NCI-H82 treated with DMSO at 0.1 percent for 48 hours (cell line): ENCODE results near the gene NETO1.

Source experiments
- DNase-seq: peaks from one replicate; lab custom pipeline; 2025; ENCODE audit not compliant: unreplicated experiment; lab: John Stamatoyannopoulos, UW

NETO1 gene, protein sequence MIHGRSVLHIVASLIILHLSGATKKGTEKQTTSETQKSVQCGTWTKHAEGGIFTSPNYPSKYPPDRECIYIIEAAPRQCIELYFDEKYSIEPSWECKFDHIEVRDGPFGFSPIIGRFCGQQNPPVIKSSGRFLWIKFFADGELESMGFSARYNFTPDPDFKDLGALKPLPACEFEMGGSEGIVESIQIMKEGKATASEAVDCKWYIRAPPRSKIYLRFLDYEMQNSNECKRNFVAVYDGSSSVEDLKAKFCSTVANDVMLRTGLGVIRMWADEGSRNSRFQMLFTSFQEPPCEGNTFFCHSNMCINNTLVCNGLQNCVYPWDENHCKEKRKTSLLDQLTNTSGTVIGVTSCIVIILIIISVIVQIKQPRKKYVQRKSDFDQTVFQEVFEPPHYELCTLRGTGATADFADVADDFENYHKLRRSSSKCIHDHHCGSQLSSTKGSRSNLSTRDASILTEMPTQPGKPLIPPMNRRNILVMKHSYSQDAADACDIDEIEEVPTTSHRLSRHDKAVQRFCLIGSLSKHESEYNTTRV

DNA sequence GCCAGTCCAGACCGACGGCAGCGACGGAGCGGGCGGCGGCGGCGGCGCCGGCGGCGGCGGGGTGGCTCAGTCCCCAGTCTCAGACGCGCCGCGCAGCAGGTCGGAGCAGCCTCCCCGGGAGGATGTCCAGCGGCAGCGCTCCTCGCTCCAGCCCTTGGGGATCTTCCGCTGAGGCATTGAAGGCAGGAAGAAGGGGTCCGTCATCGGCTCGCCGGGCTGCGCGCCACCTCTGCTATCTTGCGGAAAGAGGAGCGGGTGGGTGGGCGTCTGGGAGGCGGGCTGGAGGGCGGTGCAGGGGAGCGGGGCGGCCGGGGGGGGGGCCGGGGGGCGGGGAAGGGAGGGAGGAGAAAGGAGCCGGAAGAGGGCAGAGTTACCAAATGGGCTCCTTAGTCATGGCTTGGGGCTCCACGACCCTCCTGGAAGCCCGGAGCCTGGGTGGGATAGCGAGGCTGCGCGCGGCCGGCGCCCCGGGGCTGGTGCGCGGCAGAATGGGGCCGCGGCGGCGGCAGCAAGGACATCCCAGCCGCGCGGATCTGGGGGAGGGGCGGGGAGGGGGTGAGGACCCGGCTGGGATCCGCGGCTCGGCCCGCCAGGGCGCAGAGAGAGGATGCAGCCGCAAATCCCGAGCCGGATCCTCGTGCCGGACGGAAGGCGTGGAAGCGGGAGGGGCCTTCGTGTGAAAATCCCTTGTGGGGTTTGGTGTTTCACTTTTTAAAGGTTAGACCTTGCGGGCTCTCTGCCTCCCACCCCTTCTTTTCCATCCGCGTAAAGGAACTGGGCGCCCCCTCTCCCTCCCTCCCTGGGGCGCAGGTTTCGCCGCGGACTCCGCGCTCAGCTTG, at the start of gene NETO1:
TSS of gene NETO1 (minus strand) at position 242 of the 839 bp plus-strand sequence. CDS start 696 bp downstream, outside the sequence.
- no peak for DNase-seq

DNA sequence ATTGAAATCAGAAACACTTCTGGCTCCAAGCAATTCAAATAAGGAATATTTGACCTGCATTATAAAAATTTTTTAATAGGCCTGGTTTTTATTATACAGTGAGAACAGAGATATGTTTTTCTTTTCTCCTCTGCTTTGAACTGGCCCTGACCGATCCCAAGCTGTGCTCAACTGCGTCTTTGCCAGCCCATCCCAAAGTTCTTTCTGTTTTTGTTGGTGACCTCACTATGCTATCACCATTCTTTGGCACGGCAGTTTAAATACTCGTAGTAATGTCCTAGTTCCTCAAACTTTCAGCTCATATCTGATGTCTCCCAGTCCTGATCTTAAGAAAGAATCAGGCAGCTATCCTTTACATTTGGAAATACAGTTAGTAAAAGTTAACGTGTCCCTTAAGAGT, 42.3 kb upstream of the NETO1 start:
- DNase-seq: no peak

DNA sequence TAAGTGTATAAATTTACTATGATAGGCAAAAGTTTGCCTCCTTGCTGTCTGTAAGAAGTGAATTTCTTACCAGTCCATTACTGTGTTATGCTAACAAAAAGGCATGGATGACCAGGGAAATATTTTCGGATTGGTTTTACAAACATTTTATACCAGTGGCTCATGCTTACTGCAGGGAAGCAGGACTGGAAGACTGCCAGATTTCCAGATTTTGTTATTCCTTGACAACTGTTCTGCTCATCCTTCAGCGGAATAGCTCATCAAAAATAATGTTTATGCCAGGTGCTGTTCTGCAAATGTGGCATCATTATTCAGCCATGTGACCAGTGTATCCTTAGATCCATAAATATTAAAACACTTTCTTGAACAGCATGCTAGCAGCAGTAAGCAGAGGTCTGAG, 40.4 kb upstream of the NETO1 start:
- DNase-seq: no peak

DNA sequence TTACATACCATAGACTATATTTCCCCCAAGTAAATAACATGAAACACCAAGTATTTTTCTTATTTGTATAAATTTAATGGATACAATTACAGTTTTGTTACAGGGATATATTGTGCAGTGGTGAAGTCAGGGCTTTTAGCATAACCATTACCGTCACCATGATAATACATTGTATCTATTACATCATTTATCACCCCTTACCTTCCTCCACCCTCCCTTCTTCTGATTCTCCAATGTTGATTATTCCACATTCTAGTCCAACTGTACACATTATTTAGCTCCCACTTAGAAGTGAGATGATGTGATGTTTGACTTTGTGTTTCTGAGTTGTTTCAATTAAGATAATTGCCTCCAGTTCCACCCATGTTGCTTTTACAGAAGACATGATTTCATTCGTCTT, 35.2 kb upstream of the NETO1 start:
- DNase-seq: no peak

DNA sequence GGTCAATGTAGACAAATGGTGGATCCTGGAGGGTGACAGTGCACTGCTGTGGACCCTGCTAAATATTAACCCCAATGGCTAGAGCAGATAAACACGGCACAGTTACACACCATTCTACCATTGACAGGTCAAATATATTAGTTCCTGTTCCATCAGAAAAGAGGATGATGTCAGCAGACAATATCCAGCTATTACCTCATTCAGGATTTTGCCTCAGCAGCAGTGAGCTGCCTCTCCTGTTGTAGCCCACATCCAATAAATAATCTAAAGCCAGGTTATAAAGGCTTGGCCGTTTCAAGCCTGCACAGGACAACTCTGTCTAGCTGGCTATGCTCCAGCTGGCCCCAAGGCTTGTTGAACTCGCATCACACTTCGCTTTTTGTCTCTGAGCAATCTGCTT, 31.6 kb upstream of the NETO1 start:
- DNase-seq: no peak

DNA sequence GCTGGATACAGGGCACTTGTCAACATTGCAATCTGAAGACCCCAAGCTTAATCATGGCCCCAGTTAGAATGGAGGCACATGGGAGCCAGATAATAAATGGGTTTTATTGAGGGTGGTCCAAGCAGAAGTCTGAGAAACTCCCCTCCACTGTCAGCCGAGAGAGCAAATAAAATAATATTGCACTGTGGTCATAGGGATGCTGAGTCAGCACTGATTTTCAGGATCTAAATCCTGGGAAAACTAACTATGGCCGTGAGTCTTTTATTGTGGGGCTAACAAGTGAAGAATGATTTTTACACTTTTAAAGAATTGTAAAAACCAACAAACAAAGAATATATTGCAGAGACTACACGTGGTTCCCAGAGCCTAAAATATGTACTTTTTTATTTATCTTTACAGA, 31.1 kb upstream of the NETO1 start:
- no peak for DNase-seq

DNA sequence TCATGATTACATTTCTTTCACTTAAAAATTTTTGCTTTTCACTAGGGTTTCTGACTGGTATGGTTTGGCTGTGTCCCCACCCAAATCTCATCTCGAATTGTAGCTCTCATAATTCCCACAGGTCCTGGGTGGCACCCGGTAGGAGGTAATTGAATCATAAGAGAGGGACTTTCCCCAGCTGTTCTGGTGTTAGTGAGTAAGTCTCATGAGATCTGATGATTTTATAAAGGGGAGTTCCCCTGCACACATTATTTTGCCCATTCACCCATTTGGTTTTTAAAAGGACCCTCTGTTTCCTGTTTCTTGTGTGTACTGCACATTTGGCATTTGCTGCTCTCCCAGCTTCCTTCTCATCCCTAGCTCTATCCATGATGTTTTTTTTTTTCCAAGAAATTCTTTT, 27.8 kb upstream of the NETO1 start:
- no peak for DNase-seq

DNA sequence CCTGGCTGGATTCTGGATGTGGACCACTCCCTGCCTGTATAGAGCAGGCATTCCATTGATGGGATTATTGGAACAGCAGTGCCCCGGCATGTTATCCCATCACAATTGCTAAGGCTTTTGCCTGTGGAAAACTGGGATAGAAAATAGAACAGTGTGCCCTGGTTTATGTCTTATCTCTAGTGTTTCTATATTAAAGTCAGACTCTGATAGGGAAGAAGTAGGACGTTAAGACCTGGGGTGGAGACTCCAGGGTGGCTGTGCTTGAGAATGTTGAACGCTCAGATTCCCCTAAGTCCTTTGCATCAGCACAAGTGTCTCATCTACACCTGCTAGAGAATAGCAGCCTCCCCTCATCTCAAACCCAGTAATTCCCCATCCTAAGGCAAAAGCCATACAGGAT, 10.8 kb upstream of the NETO1 start:
- DNase-seq: no peak

DNA sequence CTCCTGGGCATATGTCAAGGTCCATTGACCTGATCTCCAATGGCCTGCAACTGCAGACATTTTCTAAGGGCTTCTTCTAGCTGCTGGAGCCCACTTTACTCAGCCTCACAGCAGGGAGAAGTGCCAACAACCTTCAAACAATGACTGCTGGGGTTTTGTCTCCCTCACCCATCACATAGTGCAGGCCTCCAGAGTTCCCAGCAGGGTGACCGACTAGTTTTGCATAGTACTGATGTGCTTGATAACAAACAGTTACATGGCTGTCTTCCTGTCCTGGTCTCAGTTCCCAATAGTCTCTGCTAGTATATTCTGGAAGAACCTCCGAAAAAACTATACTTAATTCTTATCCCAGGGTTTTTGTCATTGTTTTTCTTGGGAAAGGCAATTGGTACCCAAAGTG, 10.4 kb upstream of the NETO1 start:
- no peak for DNase-seq

DNA sequence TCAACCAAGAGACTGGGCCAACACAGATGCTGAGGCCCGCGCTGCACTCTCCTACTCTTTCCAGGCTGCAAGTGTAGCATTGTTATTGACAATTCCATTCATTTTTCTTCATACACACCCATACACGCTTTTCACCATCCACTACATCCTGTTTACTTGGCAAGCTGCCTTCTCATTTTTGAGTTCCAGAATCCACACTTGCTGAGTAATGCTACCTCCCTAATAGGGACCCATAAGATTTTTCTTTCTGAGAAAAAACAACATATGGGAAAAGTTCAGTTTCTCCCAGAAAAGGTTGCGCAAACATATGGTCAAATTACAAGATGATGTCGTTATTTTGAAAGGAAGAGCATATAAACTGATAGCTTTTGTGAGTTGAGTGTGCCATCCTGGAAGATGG, 3.3 kb upstream of the NETO1 start:
- no peak for DNase-seq

DNA sequence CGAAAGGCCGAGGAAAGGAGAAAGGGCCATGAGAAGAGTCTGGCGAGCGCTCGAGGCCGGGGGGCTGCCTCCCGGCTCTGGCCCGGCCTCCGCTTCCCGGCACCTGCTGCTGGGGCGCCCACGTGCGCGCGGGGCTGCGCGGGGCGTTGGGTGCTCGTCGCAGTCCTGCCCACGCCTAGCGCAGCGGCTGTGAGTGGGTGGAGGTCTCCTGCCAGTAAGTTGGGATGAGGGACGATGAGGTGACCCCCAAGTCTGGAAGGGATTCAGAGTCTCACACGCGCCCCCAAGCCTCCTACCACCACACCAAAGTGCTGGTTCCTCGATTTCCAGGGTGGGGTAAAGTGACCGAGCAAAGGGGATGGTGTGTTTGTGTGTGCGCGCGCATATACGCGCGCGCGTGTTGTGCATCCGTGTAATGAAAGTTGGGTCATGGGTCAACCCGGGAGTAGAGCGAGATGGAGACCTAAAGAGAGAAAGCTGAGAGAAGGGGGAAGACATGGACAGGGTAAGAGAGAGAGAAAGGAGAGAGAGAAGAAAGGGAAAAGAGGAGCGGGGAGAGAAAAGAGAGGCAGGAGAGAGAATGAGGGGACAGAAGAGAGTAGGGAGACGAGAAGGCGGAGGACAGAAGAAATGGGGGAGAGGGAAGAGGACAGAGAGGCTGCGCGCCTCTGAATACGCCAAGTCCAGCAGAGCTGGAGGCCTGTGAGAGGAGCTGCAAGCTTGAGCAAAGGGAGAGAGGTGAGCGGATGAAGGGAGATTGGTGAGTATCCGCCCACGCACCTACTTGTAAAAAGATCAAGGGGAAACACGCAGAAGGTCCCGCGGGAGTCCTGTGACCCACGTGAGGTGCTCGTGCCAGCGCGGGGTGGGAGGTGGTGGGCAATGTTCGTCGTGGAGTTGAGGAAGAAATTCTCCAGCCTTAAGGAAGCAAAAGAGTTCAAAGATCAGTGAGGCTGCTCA, 1.7 kb upstream of the NETO1 start:
- no peak for DNase-seq

DNA sequence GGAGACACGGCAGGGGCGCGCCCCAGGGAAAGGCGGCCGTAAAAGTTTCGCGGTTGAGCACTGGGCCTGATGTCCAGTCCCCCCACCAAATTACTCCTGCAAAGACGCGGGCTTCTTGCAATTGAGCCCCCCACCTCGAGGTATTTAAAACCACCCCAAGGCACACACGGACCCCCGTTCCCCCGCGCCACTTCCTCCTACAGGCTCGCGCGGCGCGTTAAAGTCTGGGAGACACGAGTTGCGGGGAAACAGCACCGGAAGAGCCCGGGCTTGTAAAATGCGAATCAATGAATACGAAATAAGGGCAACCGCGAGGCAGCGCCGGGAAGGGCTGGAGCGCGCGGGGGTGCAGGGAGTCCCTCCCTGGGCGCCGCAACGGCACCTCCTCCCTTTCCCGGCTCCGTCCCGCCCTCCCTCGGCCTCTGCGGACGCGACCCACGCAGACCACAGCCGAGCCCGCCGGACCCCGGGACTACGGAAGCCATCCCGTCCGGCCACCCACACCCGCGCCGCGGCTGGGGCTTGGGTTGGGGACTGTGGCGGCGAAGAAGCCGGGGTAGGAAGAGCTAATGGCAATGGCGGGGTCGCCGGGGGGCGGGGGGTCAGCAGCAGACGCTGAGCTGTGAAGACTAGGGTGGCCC, 918 bp upstream of the NETO1 start:
- DNase-seq: no peak

DNA sequence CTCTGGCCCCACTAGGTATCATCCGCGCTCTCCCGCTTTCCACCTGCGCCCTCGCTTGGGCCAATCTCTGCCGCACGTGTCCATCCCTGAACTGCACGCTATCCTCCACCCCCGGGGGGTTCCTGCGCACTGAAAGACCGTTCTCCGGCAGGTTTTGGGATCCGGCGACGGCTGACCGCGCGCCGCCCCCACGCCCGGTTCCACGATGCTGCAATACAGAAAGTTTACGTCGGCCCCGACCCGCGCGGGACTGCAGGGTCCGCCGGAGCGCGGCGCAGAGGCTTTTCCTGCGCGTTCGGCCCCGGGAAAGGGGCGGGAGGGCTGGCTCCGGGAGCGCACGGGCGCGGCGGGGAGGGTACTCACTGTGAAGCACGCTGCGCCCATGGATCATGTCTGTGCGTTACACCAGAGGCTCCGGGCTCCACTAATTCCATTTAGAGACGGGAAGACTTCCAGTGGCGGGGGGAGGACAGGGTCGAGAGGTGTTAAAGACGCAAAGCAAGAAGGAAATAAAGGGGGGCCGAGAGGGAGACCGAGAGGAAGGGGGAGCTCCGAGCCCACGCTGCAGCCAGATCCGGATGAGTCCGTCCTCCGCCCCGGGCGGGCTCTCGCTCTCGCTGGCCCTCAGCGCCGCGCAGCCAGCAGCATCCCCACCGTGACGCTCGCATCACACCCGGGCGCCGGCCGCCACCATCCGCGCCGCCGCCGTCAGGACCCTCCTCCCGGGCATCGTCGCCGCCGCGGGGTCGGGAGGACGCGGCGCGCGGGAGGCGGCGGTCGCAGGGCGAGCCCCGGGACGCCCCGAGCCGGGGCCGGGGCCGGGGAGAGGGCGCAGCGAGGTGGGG, 664 bp downstream of the NETO1 start:
- no peak for DNase-seq

DNA sequence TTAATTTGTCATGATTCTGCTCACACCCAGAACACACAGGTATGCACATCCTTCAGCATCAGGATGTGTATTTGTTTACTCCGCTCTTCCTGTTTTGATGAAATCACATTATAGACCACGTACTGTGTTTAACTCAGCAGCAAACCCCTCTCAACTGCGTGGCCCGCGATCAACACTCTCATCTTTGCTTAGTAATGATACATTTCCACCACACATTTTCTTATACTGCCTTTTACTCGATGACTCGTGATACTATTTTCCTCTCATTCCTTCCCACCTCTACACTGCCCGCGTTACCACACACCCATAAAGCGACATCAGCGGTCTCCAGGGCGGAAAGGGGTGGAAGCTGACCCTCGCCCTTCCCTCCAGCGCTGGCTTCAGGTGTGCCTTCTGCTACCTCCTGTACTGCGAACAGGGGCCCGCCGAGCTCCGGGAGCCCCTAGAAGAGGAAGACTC, 1.3 kb downstream of the NETO1 start:
- DNase-seq: no peak

DNA sequence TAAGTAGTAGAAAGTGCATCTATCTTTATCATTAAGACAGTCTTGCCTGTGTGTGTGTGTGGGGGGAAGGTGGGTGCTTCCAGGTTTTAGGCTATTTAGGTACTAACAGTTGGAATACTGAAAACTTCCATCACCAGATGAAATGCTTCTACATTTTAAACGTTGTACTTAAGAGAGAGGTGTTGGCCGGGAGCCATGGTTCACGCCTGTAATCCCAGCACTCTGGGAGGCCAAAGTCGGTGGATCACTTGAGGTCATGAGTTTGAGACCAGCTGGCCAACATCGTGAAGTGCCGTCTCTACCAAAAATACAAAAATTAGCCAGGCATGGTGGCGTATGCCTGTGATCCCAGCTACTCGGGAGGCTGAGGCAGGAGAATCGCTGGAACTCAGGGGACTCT, 4.0 kb downstream of the NETO1 start:
- DNase-seq: no peak

DNA sequence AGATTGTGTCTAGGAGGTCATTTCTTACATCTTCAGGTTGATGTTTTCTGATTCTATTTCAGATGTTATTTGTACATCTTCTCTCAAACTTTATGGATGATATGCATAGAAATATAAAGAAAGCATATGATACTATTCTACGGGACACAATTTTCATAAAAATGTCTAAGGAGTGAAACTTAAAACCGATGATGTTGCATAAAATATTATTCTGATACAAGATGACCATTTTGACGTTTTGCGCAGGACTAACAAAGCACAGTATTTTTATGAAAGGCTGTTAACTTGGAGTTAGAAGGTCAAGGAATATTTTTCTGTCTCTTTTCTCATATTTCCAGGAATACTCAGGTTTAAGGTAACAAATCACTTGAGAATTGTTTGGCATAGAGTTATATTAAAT, 8.7 kb downstream of the NETO1 start:
- DNase-seq: no peak

DNA sequence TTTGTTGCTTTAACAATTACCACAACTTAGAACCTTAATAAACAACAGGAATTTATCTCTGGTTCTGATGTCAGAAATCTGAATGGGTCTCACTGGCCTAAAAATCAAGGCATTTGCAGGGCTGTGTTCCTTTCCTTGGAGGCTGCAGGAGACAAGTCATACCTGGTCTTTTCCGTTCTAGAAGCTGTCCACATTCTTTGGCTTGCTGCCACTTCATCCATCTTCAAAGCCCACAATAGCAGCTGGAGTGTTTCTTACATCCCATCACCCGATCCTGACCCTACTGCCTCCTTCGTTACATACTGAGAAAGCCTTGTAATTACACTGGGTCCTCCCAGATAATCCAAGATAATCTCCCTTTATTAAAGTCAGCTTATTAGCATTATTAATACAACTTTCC, 18.1 kb downstream of the NETO1 start:
- no peak for DNase-seq

DNA sequence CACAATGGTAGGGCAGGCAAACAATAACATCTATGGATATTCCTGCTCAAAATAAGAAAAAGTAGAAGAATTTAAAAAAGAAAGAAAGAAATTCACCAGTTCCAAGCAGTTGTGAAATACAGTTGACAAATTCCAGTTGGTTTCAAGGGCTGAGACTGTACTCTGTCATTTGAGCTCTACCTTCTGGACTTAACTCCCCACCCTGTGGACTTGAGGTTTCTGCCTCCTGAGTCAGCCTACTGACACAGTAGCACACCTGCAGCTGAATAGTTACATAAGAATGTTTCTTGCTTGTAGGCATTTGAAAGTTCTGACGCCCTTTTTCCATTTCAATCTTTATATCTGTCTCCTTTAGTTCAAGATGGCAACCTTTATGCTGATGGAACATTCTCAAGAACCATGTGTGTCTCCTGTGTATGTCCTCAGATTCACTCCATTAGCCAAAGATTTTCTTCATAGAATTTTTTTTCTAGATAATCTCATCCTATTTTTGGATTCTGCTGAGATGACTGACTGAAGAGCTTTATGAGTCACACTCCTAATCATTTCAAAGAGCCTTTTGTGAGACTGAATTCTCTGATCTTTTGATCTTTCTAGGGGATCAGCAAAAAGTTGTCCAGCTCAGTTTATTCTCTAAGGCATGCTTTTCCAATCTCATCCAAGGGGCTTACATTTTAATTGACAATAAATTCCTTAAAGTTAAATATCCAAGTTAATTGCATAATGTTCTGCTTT, 19.1 kb downstream of the NETO1 start:
- no peak for DNase-seq

DNA sequence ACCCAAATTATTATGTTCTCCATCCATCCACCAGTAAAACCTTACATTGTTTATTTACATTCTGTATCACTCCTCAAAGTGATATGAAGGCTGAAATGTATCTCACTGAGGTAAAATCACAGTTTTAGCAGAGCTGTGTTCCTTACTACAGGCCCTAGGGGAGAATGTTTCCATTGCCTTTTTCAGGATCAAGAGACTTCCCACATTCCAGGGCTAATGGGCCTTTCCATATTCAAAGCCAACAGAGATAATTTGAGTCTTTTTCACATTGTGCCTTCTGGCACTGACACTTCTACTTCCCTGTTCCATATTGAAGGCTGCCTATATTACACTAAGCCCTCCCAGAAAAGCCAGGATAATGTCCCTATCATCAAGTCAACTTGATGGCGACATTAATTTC, 20.0 kb downstream of the NETO1 start:
- DNase-seq: no peak
